ENCODE data around the gene RAB30.

DNA sequence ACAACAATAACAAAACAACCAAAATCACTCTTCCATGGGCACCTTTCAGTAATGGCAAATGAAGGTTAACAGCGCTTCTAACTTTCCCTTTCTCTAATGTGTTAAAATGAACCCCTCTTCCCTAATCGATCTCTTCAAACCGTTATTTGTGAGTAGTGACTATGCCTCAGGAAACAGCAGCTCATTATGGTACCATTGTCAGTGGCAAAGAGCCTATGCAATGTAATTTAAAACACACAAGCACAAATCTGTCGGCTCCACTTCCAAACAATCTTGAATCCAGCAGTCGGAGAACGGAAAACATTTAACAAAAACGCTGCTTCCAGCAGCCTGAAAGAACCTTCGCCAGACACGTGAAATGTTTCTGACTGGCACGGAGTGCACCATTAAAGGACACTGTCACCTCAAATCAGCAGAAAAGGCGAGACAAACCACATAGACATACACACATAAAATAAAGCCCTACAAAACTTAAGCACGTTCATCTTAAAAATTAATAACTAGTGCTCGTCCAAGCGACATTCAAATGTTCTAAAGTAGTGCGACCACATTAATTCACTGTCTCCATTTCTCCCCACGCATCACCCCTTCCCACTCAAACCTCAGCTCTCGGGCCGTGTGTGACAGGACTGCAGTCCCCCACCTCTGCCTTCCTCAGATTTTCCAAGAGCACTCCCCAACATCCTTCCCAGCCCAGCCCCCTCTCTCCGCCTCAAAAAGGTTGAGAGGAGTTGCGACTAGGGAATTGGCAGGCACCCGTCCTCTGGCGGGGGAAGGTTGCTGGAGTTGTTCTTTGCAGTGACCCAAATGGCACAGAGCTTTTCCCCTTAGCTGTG is 748 bp downstream of the RAB30 start:
- TF ChIP-seq CTCF (IDR thresholded peaks at IDR 0.05; ENCODE audit: low read depth, low read length, poor library complexity, severe bottlenecking) = no peak
- TF ChIP-seq EZH2phosphoT487 (IDR thresholded peaks at IDR 0.05; ENCODE audit: borderline replicate concordance, low read length) = no peak

Measured in DOHH2 (cell line).